Cardiac fibroblast (primary cell): ENCODE measurements around the gene ZNF638.
A peak's percentile ranks its signal among the peaks of the same experiment; 100 is the strongest.

Experiments
- DNase-seq, 2 donors: peaks; one replicate each; pipeline versions ENCODE4 v3.0.0 to v3.0.0-alpha.2; 2010; ENCODE audit warnings: low read depth in 2 of 2
- H3K4me3 ChIP-seq, 2 donors: replicated peaks in 1 of 2; 1 replicate in 1 of 2; 2 replicates in 1 of 2; pipeline ENCODE4 v1.5.1; 2011; ENCODE audit warnings: low read depth in 2 of 2, low read length in 2 of 2, mild to moderate bottlenecking in 2 of 2, moderate library complexity in 1 of 2
- TF ChIP-seq, protein P1 (sequence below): IDR thresholded peaks from one replicate; pipeline ENCODE4 v1.5.1; 2011; ENCODE audit warnings: low read depth, mild to moderate bottlenecking, low read length, inconsistent platforms

The ZNF638 gene

DNA sequence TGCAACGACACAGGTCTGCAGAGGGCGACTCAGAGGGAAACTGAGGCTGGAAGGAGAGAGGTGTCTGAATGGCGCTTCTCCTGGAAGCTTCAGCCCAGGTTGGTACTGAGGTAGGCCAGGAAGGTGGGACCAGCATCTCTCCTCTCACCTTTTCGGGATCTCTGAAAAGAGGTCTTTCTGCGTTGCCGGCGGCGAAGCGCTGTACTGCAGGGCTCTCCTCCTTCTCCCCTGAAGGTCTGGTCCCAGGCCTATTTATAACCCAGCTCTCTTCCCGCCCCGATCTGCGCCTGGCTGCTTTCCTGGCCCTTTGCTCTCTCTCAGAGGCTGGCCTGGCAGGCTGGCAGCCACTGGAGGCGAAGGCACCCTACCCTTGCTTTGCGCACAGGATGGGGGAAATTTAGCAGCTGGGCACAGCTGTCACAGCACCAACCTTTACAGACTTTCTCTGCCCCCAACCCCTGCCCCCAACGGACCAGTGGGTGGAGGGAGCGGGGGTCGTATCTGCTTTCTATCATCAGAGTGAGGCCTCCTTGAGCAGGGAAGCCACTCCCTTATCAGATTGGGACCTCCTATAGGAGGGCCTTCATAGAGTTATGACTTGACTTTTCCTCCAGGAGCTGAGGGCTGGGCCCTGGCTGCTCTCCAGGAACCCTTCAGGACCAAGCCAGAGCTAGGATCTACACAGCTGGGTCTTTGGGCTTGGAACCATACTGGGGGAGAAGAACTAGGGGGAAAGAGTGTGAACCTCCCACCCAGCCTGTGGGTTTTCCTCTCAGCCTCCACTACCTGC, 122.8 kb downstream of the ZNF638 start:
- TF ChIP-seq, protein P1, sequence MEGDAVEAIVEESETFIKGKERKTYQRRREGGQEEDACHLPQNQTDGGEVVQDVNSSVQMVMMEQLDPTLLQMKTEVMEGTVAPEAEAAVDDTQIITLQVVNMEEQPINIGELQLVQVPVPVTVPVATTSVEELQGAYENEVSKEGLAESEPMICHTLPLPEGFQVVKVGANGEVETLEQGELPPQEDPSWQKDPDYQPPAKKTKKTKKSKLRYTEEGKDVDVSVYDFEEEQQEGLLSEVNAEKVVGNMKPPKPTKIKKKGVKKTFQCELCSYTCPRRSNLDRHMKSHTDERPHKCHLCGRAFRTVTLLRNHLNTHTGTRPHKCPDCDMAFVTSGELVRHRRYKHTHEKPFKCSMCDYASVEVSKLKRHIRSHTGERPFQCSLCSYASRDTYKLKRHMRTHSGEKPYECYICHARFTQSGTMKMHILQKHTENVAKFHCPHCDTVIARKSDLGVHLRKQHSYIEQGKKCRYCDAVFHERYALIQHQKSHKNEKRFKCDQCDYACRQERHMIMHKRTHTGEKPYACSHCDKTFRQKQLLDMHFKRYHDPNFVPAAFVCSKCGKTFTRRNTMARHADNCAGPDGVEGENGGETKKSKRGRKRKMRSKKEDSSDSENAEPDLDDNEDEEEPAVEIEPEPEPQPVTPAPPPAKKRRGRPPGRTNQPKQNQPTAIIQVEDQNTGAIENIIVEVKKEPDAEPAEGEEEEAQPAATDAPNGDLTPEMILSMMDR: no peak
- no peak for DNase-seq
- H3K4me3 ChIP-seq: peak overlapping the region; percentile 54 to 62

GRCh38 chr2:71455011-71455740, 123.6 kb downstream of the ZNF638 start:
- TF ChIP-seq, protein P1: no peak
- DNase-seq: no peak
- H3K4me3 ChIP-seq: peak overlapping the region in 1 of 2 donors; percentile 62

DNA sequence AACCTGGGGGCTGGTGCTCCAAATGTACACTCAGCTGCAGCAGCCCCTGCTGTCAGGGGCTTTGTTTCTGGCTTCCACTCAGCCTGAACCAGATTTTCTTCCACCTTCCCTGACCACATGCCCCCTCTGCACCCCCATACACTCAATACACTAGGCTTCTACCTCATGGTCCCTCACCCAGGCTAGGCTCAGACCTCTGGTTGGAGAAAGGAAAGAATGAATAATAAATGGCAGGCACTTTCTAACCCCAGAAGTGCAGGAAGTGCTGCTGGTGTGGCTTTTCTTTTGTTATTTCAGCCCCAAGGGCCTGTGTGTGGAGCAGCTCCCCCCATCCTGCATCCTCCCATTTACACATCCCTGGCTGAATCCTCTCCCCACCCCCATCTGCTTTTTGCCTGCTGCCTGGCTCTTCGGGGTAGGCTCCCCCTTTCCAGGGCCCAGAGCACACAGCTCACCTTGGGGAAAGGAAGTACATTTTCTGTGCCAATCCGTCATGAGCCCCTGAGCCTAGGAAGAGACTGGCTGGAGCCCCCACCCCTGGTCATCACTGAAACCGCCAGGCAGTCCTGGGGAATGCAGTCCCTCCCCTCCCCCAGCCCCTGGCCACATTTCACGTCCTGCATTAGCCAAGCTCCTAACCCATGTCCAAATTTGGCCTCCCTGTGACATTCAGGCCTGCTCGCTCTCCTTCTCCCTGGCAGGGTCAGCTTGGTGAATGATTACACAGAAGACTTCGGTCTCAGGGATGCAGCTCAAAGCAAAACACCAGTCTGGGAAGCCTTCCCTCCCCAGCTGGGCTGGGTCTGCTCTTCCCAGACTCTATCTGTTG, 124.4 kb downstream of the ZNF638 start:
- no peak overlapping the region for H3K4me3 ChIP-seq
- peak in 1 of 2 donors; percentile 50 for DNase-seq
- TF ChIP-seq, protein P1: no peak

- no peak overlapping the region for H3K4me3 ChIP-seq
- TF ChIP-seq, protein P1: no peak
- no peak for DNase-seq
Observed at GRCh38 chr2:71456617-71457016, 125.0 kb downstream of the ZNF638 start.

- TF ChIP-seq, protein P1: no peak
- H3K4me3 ChIP-seq: no peak overlapping the region
- DNase-seq: no peak
Observed at GRCh38 chr2:71457123-71457915, 125.7 kb downstream of the ZNF638 start.

DNA sequence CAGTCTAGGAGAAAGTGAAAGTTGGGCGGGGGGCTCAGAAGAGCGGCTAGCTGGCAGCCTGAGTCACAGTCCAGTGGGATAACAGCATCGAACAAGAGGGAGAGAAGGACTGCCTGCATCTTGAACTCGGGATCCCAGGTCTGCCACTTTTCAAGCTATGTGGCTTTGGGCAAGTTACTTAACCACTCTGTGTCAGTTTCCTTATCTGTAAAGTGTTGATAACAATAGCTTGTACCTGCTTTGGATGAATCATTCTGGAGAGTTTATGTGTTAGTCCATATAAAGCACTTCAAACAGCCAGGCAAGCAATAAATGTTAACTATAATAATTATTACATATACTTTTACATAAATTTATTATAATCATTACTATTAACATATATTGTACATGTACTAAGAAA, 126.3 kb downstream of the ZNF638 start:
- TF ChIP-seq, protein P1: no peak
- no peak for DNase-seq
- no peak overlapping the region for H3K4me3 ChIP-seq
